ELR (cell line): ENCODE data around the gene PHACTR4.
"Not testable (repeated sequence)": the region's sequence is repeated elsewhere in the genome, so short reads cannot be mapped to it uniquely, and the experiment has no call there.

Source experiments
- DNase-seq: peaks from one replicate; pipeline ENCODE4 v3.0.0-alpha.2; 2015; ENCODE audit warnings: low read depth

PHACTR4 gene

DNA sequence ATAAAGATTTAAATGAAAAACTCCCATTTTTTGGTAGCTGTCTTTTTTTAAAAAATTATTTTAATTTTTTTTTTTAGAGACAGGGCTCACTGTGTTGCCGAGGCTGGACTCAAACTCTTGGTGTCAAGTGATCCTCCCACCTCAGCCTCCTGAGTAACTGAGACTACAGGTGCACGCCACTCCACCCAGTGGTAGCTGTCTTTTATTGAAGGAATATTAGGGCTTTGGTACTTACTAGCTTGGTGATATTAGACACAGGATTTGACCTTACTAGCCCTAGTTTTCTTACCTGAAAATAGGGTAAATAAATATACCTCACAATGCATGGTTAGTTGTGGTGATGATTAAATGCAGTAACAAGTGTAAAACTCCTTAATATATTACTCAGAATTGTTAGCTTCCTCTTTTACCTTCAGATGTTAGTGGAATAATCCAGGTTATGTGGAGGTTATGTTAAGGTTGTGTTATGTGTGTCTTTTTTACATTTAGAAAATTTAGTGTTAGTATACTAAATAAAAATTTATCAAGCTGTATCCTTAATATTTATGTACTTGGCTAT, 66.8 kb downstream of the PHACTR4 start:
- no peak for DNase-seq

DNA sequence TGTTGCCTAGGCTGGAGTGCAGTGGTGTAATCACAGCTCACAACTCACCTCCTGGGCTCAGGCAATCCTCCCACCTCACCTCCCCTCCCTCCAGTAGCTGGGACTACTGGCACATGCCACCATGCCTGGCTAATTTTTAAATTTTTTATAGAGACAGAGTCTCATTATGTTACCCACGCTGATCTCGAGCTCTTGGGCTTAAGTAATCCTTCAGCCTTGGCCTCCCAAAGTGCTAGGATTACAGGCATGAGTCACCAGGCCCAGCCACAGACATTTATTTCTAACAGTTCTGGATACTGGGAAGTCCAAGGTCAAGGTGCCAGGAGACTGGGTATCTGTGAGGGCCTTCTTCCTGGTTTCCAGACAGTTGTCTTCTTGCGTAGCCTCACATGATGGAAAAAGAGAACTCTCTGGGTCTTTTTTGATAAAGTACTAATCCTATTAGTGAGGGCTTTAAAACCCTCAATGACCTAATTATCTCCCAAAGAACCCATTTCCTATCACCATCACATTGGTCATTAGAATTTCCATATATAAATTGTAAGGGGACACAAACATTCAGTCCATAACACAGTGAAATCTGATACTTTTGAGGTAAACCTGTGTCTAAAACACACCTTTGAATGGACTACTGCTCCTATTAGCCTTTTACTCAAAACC, 67.9 kb downstream of the PHACTR4 start:
- peak; percentile 88 for DNase-seq

DNA sequence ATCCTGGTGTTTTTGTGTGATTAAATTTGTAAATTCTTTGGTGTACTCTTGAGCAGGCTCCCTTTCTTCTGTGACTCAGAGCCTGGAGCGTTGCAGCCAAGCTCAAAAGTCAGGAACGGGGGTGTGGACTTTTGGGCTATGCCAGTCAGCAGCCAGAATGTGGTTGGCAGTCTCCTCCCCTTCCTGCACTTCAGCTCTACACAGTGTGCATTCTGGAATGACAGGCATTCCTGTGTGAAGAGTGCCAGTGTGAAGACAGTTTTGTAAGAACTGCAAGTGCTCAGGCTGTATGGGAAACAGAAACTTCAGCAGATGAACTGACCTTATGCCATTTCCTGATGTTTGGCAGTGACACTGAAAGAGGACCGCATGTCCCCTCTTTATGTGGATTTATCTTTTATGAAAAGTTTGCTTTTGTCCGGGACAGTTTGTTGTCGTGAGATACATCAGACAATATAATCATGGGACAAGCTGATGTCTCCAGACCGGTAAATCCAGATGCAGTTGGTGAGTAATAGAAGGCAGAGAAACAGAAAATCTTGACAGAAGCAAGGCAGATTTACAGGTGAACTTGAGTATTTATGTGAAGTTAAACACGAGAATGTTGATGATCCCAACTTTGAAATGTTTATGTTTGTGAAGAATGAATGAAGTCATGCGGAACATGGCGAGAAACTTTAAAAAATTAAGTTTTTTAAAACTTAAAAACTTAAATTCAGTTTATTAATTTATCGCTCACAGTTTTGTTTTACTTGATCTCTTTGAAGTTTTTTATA, 68.6 kb downstream of the PHACTR4 start:
- DNase-seq: peak; percentile 96

DNA sequence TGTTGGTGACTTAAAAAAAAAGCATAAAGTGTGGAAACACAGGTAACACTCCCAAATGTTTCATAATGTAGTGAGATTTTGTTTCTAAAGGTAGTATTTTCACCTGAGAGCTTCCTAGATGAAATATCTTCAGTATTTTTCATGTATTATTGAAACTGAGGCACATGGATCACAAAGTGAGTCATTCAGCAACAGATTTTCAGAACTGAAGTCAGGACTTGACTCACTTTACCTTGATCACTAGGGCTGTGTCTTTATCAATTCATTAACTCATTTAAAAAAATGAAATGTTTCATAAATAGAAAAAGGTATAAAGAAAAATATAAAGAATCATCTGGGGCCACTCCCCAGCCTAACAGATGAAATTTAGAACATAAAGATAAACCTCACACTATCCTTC, 69.8 kb downstream of the PHACTR4 start:
- peak; percentile 53 for DNase-seq

DNA sequence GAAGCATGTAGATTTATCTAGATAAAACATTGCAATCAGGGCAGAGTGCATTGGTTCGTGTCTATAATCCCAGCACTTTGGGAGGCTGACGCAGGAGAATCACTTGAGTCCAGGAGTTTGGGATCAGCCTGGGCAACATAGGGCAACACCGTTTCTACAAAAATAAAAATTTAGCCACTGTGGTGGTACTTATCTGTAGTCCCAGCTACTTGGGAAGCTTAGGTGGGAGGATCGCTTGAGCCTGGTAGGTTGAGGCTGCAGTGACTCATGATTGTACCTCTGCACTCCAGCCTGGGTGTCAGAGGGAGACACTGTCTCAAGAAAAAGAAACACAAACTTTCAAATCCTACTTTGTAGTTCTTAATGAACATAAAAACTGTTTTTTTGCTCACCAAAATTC, 72.1 kb downstream of the PHACTR4 start:
- DNase-seq: no peak

DNA sequence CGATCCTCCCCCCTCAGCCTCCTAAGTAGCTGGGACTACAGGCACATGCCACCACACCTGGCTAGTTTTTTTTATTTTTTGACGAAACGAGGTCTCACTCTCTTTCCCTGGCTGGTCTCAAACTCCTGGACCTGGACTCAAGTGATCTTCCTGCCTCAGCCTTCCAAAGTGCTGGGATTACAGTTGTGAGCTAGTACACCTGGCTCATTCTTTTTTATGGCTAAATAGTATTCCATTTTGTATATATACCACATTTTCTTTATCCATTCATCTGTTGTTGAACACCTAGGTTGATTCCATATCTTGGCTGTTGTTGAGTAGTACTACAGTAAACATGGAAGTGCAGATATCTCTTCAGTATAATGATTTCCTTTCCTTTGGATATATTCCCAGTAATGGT, 74.0 kb downstream of the PHACTR4 start:
- no peak for DNase-seq

DNA sequence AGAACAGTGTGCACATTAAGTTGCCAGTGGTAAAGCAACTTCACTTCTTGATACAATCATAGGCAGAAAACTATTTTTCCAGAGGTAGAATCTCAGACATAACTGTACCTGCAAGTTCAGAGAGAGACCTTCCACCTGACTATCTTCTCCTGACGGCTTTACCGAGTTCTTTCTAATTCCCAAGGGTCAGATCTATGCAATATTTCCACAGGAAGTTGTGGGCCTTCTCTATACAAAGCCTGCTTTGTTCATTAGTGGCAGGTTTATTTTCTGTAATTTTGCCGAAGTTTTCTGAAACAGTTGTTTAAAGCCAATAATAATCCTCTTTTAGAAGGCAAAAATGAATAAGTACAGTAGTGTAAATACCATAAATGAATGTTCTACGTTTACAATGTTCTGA, 78.1 kb downstream of the PHACTR4 start:
- no peak for DNase-seq

DNA sequence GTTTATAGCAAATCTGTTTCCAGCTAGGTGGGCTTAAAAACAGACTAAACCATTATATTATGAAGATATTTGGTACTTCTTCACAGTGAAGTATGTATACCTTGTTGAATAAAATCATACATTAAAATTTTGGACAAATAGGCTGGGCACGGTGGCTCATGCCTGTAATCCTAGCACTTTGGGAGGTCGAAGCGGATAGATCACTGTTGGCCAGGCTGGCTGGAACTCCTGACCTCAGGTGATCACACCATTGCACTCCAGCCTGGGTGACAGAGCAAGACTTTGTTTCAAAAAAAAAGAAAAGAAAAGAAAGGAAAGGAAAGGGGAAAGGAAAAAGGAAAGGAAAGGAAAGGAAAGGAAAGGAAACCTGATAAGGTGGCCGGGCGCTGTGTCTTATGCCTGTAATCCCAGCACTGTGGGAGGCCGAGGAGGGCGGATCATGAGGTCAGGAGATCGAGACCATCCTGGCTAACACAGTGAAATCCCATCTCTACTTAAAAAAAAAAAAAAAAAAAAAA, 78.6 kb downstream of the PHACTR4 start:
- DNase-seq: not testable (repeated sequence)

DNA sequence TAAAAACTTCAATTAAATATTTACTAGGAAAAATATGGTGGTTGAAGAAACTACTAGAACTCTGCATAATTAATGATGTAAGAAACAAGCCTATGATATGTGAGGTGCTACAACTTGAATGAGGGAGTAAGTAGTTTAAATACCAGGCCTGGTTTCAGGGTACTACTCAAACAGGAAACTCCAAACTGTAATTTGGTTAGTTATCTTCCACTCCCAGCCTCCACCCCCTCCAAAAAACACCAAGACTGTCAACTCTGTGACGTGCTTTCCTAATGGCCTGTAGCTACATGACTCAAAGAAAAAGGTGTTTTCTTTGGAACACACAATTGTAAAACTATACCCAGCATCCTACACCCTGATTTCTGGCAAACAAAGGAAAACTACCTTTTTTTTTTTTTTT, 80.4 kb downstream of the PHACTR4 start:
- no peak for DNase-seq

DNA sequence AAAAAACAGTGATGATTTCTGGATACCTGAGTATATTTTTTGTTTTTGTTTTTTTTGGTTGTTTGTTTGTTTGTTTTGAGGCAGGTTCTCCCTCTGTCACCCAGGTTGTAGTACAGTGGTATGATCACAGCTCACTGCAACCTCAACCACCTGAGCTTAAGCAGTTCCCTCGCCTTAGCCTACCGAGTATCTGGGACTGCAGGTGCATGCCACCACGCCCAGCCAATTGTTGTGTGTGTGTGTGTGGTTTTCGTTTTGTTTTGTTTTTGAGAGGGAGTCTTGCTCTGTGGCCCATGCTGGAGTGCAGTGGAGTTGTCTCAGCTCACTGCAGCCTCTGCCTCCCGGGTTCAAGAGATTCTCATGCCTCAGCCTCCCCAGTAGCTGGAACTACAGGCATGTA, 81.0 kb downstream of the PHACTR4 start:
- DNase-seq: no peak

DNA sequence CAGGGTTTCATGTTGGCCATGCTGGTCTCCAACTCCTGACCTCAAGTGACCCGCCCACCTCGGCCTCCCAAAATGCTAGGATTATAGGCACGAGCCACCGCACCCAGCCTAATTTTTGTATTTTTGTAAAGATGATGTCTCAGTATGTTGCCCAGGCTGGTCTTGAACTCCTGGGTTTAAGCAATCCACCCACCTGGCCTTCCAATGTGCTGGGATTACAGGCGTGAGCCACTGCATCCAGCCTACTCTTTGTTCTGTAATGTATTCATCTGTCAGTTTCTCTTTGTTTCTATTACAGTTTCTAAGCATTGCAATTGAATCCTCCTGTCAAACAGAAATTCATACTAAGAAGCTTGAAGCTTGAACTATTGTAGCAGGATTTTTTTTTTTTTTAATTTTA, 81.5 kb downstream of the PHACTR4 start:
- no peak for DNase-seq

DNA sequence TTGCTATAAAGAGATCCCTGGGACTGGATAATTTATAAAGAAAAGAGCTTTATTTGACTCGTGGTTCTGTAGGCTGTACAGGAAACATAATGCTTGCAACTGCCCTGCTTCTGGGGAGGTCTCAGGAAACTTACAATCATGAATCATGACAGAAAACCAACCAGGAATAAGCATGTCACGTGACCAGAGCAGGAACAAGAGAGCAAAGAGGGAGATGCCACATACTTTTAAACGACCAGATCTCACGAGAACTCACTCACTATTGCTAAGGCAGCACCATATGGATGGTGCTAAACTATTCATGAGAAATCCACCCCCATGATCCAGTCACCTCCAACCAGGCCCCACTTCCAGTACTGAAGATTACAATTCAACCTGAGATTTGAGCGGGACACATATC, 86.5 kb downstream of the PHACTR4 start:
- peak; percentile 78 for DNase-seq

DNA sequence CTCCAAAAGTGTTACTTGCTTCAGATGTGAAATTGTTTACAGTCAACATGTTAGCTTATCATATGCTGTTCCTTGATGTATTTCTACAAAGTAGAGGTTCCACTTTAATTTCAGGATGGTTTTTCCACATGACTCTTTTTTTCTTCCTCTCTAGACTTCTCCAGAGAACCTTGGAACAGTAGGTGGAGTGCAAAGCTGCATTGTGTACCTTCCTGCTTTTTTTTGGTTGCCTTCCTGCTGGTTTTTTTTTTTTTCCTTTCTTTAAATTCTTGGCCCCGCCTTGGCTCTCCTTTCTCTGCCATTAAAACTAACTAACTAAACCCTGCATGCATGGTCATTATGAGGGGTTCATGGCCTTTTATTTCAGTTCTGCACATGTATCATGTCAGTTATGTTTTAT, 88.1 kb downstream of the PHACTR4 start:
- DNase-seq: no peak

DNA sequence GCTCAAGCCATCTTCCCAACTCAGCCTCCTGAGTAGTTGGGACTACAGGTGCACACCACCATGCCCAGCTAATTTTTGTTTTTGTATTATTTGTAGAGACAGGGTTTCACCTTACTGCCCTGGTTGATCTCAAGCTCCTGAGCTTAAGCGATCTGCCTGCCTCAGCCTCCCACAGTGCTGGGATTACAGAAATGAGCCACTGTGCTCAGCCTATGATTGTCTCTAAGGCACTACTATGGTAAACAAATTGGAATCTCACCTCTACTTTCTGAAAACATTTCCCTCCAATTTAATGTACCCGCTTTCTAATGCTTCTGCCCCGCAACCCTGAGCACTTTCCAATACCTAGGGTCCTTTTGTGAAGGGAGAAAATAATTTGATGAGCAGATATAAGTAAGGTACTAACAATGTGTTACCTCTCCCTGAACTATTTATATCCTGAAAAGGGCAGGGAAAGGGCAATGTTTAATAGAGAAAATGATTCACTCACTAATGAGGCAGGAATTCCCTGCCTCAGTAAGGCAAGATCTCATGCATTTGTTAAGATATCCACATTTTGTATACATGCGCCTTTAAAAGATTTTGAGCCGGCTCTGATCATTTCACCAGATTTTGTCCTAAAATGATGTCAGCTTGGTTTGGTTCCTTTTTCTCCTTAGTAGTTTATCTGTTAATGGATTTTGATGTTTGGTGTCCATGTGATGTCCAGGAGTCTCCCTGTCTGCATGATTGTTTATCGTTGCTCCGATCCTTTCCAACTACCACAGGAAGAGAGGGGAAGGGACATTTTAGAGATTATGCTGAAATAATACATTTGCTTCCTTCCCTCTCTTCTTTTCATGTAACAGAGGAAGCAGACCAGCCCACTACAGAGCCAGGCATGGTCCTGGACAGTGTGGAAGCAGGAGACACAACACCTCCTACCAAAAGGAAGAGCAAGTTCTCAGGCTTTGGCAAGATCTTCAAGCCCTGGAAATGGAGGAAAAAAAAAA, 89.0 kb downstream of the PHACTR4 start:
- DNase-seq: no peak

DNA sequence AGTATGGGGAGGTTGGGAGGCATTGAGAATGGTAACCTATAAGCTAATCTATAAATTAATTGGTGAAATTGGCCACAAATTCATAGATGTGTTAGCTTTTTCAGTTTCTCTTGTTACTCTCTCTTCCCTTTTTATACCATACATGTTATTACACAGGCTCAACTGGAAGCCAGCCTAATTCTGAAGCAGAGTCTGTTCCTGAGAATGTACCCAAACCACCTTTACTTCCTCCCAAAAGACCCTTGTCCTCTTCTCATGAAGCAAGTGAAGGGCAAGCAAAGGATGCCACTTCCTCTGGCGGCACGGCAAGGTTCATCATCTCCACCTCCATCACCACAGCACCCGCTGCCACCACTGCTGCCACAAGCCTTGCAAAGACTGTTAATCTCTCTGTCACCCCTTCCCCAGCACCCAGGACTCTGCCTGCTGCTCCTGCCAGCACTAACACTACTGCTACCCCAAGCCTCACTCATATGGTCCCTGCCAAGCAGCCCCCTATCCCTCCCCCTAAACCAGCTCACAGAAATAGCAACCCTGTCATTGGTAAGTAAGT, 96.8 kb downstream of the PHACTR4 start:
- DNase-seq: no peak

DNA sequence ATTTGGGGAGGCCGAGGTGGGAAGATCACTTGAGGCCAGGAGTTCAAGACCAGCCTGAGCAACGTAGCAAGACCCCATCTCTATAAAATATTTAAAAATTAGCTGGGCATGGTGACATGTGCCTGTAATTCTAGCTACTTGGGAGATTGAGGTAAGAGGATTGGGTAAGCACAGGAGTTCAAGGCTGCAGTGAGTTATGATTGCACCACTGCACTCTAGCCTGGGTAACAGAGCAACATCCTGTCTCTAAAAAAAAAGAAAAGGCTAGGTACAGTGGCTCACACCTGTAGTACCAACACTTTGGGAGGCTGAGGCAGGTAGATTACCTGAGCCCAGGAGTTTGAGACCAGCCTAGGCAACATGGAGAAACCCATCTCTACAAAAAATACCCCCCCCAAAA, 100.6 kb downstream of the PHACTR4 start:
- DNase-seq: no peak

DNA sequence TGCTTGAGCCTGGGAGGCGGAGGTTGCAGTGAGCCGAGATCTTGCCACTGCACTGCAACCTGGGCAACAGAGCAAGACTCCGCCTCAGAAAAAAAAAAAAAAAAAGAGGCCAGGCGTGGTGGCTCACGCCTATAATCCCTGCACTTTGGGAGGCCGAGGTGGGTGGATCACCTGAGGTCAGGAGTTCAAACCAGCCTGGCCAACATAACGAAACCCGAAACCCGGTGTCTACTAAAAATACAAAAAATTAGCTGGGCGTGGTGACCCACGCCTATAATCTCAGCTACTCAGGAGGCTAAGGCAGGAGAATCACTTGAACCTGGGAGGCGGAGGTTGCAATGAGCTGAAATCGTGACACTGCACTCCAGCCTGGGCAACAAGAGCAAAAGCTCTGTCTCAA, 110.0 kb downstream of the PHACTR4 start:
- DNase-seq: not testable (repeated sequence)

DNA sequence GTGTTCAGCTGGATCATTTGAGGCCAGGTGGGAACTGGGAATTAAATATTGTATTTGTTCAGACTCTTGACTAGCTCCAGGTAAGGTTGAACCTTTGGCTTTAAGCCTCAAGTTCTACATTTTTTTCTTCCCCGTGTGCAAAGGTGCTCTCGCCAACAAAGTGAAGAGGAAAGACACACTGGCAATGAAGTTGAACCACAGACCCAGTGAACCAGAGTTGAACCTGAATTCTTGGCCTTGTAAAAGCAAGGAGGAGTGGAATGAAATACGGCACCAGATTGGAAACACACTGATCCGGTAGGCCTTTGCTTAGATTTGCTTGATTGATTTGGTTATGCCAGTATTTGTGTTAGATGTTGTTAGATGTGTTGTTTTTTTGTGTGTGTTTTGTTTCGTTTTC, 110.8 kb downstream of the PHACTR4 start:
- no peak for DNase-seq

DNA sequence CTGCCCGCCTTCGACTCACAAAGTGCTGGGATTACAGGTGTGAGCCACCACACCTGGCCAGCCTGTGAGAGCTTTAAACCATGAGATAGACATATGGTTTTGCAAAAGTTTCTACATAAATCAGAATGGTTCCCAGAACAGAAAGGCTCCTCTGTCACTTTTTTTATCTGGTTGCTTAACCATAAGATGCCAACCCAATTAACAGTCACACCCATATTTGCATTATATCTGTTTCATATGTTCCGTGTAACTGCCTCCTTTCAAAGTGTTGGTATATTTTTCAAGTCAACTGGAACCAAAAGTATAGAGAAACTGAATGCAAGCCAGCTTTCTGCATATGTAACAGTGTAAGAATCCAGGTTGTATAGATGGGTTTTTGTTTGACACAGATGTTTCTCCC, 112.6 kb downstream of the PHACTR4 start:
- DNase-seq: no peak

DNA sequence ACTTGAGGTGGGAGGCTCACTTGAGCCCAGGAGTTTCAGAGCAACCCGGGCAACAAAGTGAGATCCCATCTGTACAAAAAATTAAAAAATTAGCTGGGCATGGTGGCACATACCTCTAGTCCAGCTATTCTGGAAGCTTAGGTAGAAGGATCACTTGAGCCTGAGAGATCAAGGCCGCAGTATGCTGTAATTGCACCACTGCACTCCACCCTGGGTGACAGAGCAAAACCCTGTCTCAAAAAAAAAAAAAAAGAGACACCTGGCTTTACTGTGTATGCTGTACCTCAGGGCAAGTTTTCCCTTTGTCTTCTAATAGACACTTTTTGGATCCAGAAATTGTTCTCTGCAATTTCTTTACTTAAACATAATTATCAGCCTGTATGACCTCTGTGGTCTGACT, 113.2 kb downstream of the PHACTR4 start:
- DNase-seq: no peak

DNA sequence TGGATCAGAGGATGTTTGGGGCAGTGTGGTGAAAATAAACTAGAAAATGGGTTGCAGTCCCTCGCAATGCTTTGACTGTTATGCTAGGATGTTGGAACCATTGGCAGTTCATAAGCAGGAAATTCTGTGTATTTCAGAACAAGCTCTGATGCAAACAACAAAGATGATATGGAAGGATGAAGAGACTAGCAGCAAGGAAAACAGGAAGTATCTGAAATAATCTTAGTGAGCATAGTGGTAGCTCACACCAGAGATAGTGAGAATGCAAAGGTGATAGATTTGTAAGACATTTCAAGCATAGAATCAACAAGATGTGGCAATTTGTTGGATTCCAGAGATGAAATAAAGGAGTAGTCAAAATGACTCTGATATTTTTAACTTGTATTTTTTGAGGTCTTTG, 125.2 kb downstream of the PHACTR4 start:
- no peak for DNase-seq

DNA sequence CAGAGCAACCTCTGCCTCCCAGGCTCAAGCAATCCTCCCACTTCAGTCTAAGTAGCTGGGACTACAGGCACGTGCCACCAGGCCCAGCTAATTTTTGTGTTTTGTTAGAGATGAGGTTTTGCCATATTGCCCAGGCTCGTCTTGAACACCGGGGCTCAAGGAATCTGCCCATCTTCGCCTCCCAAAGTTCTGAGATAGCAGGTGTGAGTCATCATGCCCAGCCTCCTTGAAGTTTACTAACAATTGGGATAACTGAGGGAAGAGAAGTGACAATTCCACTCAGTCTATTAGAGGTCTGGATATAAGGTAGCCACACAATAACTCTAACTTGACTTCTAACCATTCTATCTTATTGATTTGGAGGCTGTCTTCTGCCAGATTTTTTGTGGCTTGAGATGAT, 130.0 kb downstream of the PHACTR4 start:
- DNase-seq: no peak
